OCI-LY1 (cell line): Measurements from ENCODE around the gene ZRANB2.

Experiments used
- EZH2 ChIP-seq: fragments of 200-600 bp; sonication (generic), shearing (Covaris generic); IDR thresholded peaks from 2 replicates; pipeline ENCODE4 v1.8.0; 2017; ENCODE audit warnings: borderline replicate concordance, mixed run types, mild to moderate bottlenecking, antibody characterized with exemption, low read length, moderate library complexity, mixed read lengths
- TF ChIP-seq, protein P1 (sequence below): fragments of 200-600 bp; sonication (generic), shearing (Covaris generic); IDR thresholded peaks from 2 replicates; pipeline ENCODE4 v1.5.1; 2017; ENCODE audit warnings: mild to moderate bottlenecking, antibody characterized with exemption, low read length, moderate library complexity, mixed read lengths

DNA sequence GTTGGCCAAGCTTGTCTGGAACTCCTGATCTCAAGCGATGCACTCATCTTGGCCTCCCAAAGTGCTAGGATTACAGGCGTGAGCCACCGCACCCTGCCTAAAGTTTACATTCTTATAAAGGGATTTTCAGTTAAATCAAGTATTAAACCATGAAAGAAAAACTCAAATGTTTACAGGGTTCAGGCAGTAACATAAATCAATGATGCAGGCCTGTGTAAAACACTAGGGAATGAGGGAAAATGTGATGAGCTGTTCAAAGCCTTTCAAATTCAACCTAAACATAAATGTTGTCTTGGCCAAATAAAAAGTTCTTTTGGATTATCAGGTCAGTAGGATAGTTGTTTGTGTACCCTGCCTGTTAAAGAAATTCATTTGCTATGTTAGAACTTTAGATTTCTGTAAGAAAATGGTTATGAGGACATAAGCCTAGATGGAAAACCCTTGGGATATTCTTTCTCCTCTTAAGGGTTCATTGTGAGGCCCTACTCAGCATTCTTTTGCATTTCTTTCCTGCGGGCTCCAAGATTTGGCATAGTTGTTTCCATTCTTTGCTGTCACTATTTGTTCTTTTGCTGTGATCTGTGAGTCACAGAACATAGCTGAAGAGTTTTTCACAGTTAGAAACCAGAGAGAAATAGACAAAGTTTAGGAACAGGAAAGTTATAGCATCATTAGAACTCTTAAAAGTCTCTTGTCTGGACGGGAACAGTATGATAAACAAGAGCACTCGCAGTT lies 8.9 kb upstream of the ZRANB2 start:
- TF ChIP-seq, protein P1, sequence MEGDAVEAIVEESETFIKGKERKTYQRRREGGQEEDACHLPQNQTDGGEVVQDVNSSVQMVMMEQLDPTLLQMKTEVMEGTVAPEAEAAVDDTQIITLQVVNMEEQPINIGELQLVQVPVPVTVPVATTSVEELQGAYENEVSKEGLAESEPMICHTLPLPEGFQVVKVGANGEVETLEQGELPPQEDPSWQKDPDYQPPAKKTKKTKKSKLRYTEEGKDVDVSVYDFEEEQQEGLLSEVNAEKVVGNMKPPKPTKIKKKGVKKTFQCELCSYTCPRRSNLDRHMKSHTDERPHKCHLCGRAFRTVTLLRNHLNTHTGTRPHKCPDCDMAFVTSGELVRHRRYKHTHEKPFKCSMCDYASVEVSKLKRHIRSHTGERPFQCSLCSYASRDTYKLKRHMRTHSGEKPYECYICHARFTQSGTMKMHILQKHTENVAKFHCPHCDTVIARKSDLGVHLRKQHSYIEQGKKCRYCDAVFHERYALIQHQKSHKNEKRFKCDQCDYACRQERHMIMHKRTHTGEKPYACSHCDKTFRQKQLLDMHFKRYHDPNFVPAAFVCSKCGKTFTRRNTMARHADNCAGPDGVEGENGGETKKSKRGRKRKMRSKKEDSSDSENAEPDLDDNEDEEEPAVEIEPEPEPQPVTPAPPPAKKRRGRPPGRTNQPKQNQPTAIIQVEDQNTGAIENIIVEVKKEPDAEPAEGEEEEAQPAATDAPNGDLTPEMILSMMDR: no peak
- no peak for TF ChIP-seq EZH2
